ENCODE results near the gene AEBP1. TPM values are rescaled to one million over a fixed set of nuclear protein-coding genes. Genes with fewer than 3 reads are reported as not detected.

The AEBP1 gene
- total RNA-seq, 2 experiments from 2014 or later, result 35.0 to 64.2 TPM

GRCh38 chr7:44131173-44132029, 27.3 kb downstream of the AEBP1 start:
- Histone ChIP-seq H3K36me3 (ENCODE audit: insufficient read depth, low read length) (no peaks in the 10 kb centered on the region), H3K9me2 (ENCODE audit: insufficient read depth, low read length) (no peaks in the 10 kb centered on the region), H3K4me1 (ENCODE audit: insufficient read depth, low read length, poor library complexity, severe bottlenecking) (peaks cover 36% of the 10 kb centered on the region), H3K4me2 (ENCODE audit: low read length) (no peak overlapping the region), H2AFZ (ENCODE audit: low read length) (peak overlapping the region; percentile 39; the same call in 1 of the 2 replicates), H4K20me1 (ENCODE audit: insufficient read depth, low read length) (no peaks in the 10 kb centered on the region), H3K4me3 (ENCODE audit: low read depth, low read length, poor library complexity, severe bottlenecking) (no peak overlapping the region), H3K79me2 (ENCODE audit: insufficient read depth, low read depth, low read length) (no peaks in the 10 kb centered on the region), H3K9me3 (ENCODE audit: low read length) (no peaks in the 10 kb centered on the region), H3K27ac (ENCODE audit: low read depth, low read length, poor library complexity, severe bottlenecking) (no peak overlapping the region)
- BruUV-seq (replicated peaks), result no TSS peak
- TF ChIP-seq, protein P1, sequence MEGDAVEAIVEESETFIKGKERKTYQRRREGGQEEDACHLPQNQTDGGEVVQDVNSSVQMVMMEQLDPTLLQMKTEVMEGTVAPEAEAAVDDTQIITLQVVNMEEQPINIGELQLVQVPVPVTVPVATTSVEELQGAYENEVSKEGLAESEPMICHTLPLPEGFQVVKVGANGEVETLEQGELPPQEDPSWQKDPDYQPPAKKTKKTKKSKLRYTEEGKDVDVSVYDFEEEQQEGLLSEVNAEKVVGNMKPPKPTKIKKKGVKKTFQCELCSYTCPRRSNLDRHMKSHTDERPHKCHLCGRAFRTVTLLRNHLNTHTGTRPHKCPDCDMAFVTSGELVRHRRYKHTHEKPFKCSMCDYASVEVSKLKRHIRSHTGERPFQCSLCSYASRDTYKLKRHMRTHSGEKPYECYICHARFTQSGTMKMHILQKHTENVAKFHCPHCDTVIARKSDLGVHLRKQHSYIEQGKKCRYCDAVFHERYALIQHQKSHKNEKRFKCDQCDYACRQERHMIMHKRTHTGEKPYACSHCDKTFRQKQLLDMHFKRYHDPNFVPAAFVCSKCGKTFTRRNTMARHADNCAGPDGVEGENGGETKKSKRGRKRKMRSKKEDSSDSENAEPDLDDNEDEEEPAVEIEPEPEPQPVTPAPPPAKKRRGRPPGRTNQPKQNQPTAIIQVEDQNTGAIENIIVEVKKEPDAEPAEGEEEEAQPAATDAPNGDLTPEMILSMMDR (conservative IDR thresholded peaks at IDR 0.05; ENCODE audit: low read length), result peak; percentile 67
- no peak for TF ChIP-seq EZH2phosphoT487 (IDR thresholded peaks at IDR 0.05; ENCODE audit: borderline replicate concordance, low read depth, low read length)
- intact Hi-C loops (cut with micrococcal nuclease; ENCODE audit: unreplicated experiment), result no loop called here
- peak; percentile 58 for DNase-seq (ENCODE audit: low spot score)
- CTCF ChIA-PET (ENCODE audit: unreplicated experiment), result interaction anchor here (0.6 kb wide), 1 partner anchor 325 kb away, joined by 5 read pairs; no protein-coding TSS in a partner anchor
- POLR2A ChIA-PET, result interaction anchor here (0.5 to 1.5 kb wide), 6 partner anchors 9 to 301 kb away, joined by 3 to 8 read pairs (median 3); partner anchors contain the start of genes POLD2 and YKT6

DNA sequence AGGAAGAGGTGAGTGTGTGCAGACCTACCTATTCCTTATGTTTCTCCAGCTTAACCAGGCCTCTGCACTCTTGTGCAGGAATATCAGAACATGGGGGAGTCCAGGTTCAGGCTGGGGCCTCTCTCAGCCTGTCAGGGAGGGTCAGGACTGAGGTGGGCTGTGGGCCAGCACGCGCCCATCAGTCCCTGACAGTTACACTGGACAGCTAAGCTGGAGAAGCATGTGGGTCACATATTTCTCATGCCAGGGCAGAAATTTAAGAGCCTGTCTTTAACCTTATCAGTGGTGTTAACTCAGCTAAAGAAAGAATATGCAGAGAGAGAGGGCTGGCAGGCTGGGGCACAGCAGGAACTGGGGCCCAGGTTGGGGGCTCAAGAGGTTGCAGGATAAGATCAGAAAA, 27.9 kb downstream of the AEBP1 start:
- no peak for DNase-seq (ENCODE audit: low spot score)
- no peak overlapping the region for H3K4me3 ChIP-seq (ENCODE audit: low read depth, low read length, poor library complexity, severe bottlenecking)
- ChIA-PET CTCF (ENCODE audit: unreplicated experiment) (interaction anchor here (0.6 kb wide), 1 partner anchor 324 kb away, joined by 5 read pairs; no protein-coding TSS in a partner anchor), POLR2A (interaction anchor here (0.5 to 1.5 kb wide), 2 partner anchors 9 to 87 kb away, joined by 3 to 8 read pairs; partner anchors contain the start of gene POLD2)
- H3K27ac ChIP-seq (ENCODE audit: low read depth, low read length, poor library complexity, severe bottlenecking), result no peak overlapping the region
- intact Hi-C loops (cut with micrococcal nuclease; ENCODE audit: unreplicated experiment), result no loop called here
- no peak overlapping the region for H3K4me2 ChIP-seq (ENCODE audit: low read length)
- no peaks in the 10 kb centered on the region for H4K20me1 ChIP-seq (ENCODE audit: insufficient read depth, low read length)
- H3K9me2 ChIP-seq (ENCODE audit: insufficient read depth, low read length), result no peaks in the 10 kb centered on the region
- peaks cover 31% of the 10 kb centered on the region for H3K4me1 ChIP-seq (ENCODE audit: insufficient read depth, low read length, poor library complexity, severe bottlenecking)
- no peak for TF ChIP-seq EZH2phosphoT487 (IDR thresholded peaks at IDR 0.05; ENCODE audit: borderline replicate concordance, low read depth, low read length)
- no peaks in the 10 kb centered on the region for H3K9me3 ChIP-seq (ENCODE audit: low read length)
- H3K79me2 ChIP-seq (ENCODE audit: insufficient read depth, low read depth, low read length), result no peaks in the 10 kb centered on the region
- H2AFZ ChIP-seq (ENCODE audit: low read length), result no peak overlapping the region
- no peaks in the 10 kb centered on the region for H3K36me3 ChIP-seq (ENCODE audit: insufficient read depth, low read length)
- BruUV-seq (replicated peaks), result no TSS peak

DNA sequence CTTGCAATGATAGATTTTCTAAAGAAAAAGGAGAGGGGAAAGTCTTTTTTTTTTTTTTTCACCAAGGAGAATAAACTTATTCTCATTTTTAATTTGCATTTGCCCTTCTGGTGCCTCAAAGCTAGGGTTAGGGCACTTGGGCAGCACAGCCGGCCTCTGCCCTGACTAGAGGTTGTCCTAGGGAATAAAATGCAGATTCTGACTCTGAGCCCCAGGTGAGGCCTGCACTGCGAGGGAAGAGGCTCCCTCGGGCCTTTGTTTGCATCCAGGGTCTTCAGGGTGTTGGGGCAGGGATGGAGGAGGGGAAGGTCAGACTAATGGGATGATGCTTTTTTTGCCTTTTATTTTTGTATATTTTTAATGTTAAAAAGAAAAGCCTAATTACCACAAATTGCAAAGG, 29.1 kb downstream of the AEBP1 start:
- intact Hi-C loops (cut with micrococcal nuclease; ENCODE audit: unreplicated experiment), result no loop called here
- TF ChIP-seq EZH2phosphoT487 (IDR thresholded peaks at IDR 0.05; ENCODE audit: borderline replicate concordance, low read depth, low read length), result no peak
- TF ChIP-seq, protein P1 (conservative IDR thresholded peaks at IDR 0.05; ENCODE audit: low read length), result no peak
- Histone ChIP-seq H3K36me3 (ENCODE audit: insufficient read depth, low read length) (no peaks in the 10 kb centered on the region), H3K79me2 (ENCODE audit: insufficient read depth, low read depth, low read length) (no peaks in the 10 kb centered on the region), H3K9me2 (ENCODE audit: insufficient read depth, low read length) (no peaks in the 10 kb centered on the region), H3K9me3 (ENCODE audit: low read length) (no peaks in the 10 kb centered on the region), H2AFZ (ENCODE audit: low read length) (no peak overlapping the region), H3K27ac (ENCODE audit: low read depth, low read length, poor library complexity, severe bottlenecking) (no peak overlapping the region), H3K4me3 (ENCODE audit: low read depth, low read length, poor library complexity, severe bottlenecking) (no peak overlapping the region), H3K4me2 (ENCODE audit: low read length) (no peak overlapping the region), H3K4me1 (ENCODE audit: insufficient read depth, low read length, poor library complexity, severe bottlenecking) (peaks cover 18% of the 10 kb centered on the region), H4K20me1 (ENCODE audit: insufficient read depth, low read length) (no peaks in the 10 kb centered on the region)
- POLR2A ChIA-PET, result no interaction called here
- CTCF ChIA-PET (ENCODE audit: unreplicated experiment), result no interaction called here
- DNase-seq (ENCODE audit: low spot score), result no peak
- no TSS peak for BruUV-seq (replicated peaks)

All from OCI-LY7 (cell line).